PC-9 (cell line): ENCODE results near the gene PROC. TPM values are rescaled to one million over a fixed set of nuclear protein-coding genes. Genes with fewer than 3 reads are reported as not detected.
A peak's percentile ranks its signal among the peaks of the same experiment; 100 is the strongest.

Source experiments
- BruUV-seq: library from RNA; stranded (reverse); fragments of 400-500 nt; replicated peaks from 2 replicates; lab custom pipeline; 2021; lab: Mats Ljungman, UMichigan
- CTCF ChIA-PET: fragments of 300-600 bp; sonication (Branson Sonifier 250); formaldehyde crosslinking; loops from one replicate; lab custom pipeline; 2022; ENCODE audit warnings: antibody characterized with exemption; lab: Charles Lee
- POLR2A ChIA-PET: fragments of 300-600 bp; sonication (Branson Sonifier 250); formaldehyde crosslinking; loops from one replicate; lab custom pipeline; 2022; ENCODE audit warnings: antibody characterized with exemption; ENCODE audit not compliant: unreplicated experiment; lab: Charles Lee
- DNase-seq, 2 experiments: peaks; one replicate each; pipeline versions ENCODE4 v3.0.0 to v3.0.0-alpha.2; 2015 to 2022; ENCODE audit warnings: mixed read lengths in 1 of 2
- H2AFZ ChIP-seq: fragments of 200-600 bp; sonication (generic); 2 replicates; pipeline ENCODE4 v1.8.1; 2017; ENCODE audit warnings: antibody characterized with exemption
- H3F3A ChIP-seq: fragments of 200-600 bp; sonication (generic); 2 replicates; pipeline ENCODE4 v1.8.1; 2017; ENCODE audit warnings: antibody characterized with exemption, mild to moderate bottlenecking, low read depth; ENCODE audit not compliant: insufficient read depth
- H3K27ac ChIP-seq: fragments of 200-600 bp; sonication (generic); 2 replicates; pipeline ENCODE4 v1.6.1; 2016; ENCODE audit warnings: mixed run types
- H3K27me3 ChIP-seq: fragments of 200-600 bp; sonication (generic); 2 replicates; pipeline ENCODE4 v1.6.1; 2016; ENCODE audit warnings: low read depth, mixed run types; ENCODE audit not compliant: insufficient read depth
- H3K36me3 ChIP-seq: fragments of 200-600 bp; sonication (generic); 2 replicates; pipeline ENCODE4 v1.6.1; 2016; ENCODE audit warnings: low read depth, mixed run types
- H3K4me1 ChIP-seq: fragments of 200-600 bp; sonication (generic); replicated peaks from 2 replicates; pipeline ENCODE4 v1.6.1; 2016; ENCODE audit warnings: mixed run types; ENCODE audit not compliant: insufficient read depth
- H3K4me2 ChIP-seq: fragments of 200-600 bp; sonication (generic); 2 replicates; pipeline ENCODE4 v1.6.1; 2017; ENCODE audit warnings: mixed run types
- H3K4me3 ChIP-seq: fragments of 200-600 bp; sonication (generic); 2 replicates; pipeline ENCODE4 v1.6.1; 2016; ENCODE audit warnings: mixed run types
- H3K79me2 ChIP-seq: fragments of 200-600 bp; sonication (generic); 2 replicates; pipeline ENCODE4 v1.6.1; 2017; ENCODE audit warnings: low read depth, mixed run types
- H3K9me2 ChIP-seq: fragments of 200-600 bp; sonication (generic); 2 replicates; pipeline ENCODE4 v1.8.1; 2017; ENCODE audit warnings: mild to moderate bottlenecking; ENCODE audit not compliant: insufficient read depth
- H3K9me3 ChIP-seq: fragments of 200-600 bp; sonication (generic); 2 replicates; pipeline ENCODE4 v1.8.1; 2016; ENCODE audit warnings: low read depth; ENCODE audit not compliant: insufficient read depth
- H4K20me1 ChIP-seq: fragments of 200-600 bp; sonication (generic); 2 replicates; pipeline ENCODE4 v1.8.1; 2017; ENCODE audit not compliant: insufficient read depth
- CTCF ChIP-seq: fragments of 200-600 bp; sonication (generic); conservative IDR thresholded peaks from 2 replicates; pipeline ENCODE4 v1.6.1; 2017; ENCODE audit warnings: mixed run types, antibody characterized with exemption, mild to moderate bottlenecking, moderate library complexity
- EZH2 ChIP-seq: fragments of 200-600 bp; sonication (generic); IDR thresholded peaks from 2 replicates; pipeline ENCODE4 v1.8.0; 2017; ENCODE audit warnings: antibody characterized with exemption, low read depth
- intact Hi-C: fragments of 100-400 bp; cut with micrococcal nuclease; formaldehyde crosslinking; loops from one replicate; pipeline ENCODE4 v1.10.0; 2022; ENCODE audit not compliant: unreplicated experiment
- microRNA-seq: library from miRNA; unstranded; fragments of <30 nt; microRNA quantifications from one replicate; pipeline ENCODE4 v1.2.0, GENCODE V29; 2021; ENCODE audit warnings: borderline number of aligned reads, borderline replicate concordance
- total RNA-seq: library from RNA; stranded (reverse); gene quantifications from 2 replicates; pipeline ENCODE4 v1.2.3, GENCODE V29; 2021

Gene PROC
- total RNA-seq, 1 experiment from 2014 or later, result 6.1 TPM

- CTCF ChIA-PET, result no interaction called here
- no peak overlapping the region for H3K4me3 ChIP-seq
- H3K79me2 ChIP-seq, result no peaks in the 10 kb centered on the region
- no peaks in the 10 kb centered on the region for H3K4me1 ChIP-seq
- no TSS peak for BruUV-seq
- TF ChIP-seq EZH2 (no peak), CTCF (no peak)
- peak in 1 of 2 experiments; percentile 25 for DNase-seq
- H4K20me1 ChIP-seq, result no peaks in the 10 kb centered on the region
- POLR2A ChIA-PET, result no interaction called here
- H3K27me3 ChIP-seq, result no peaks in the 10 kb centered on the region
- H3K27ac ChIP-seq, result no peak overlapping the region
- intact Hi-C loops, result no loop called here
- H3K9me2 ChIP-seq, result no peaks in the 10 kb centered on the region
- H3K9me3 ChIP-seq, result no peaks in the 10 kb centered on the region; the same call in 1 of the 2 replicates
- no peak overlapping the region for H2AFZ ChIP-seq
- no peaks in the 10 kb centered on the region for H3K36me3 ChIP-seq
- no peaks in the 10 kb centered on the region for H3F3A ChIP-seq
- H3K4me2 ChIP-seq, result no peak overlapping the region
Measured at GRCh38 chr2:127472268-127472667, 54.0 kb downstream of the PROC start.

GRCh38 chr2:127475788-127476187 is 57.6 kb downstream of the PROC start:
- POLR2A ChIA-PET, result no interaction called here

More at GRCh38 chr2:127475788-127476187, 57.6 kb downstream of the PROC start:
- CTCF ChIA-PET, result interaction anchor here (1.0 kb wide), 1 partner anchor 152 kb away, joined by 4 read pairs; no protein-coding TSS in a partner anchor
- Histone ChIP-seq H4K20me1 (no peaks in the 10 kb centered on the region), H3K4me3 (no peak overlapping the region), H3F3A (peaks cover 15% of the 10 kb centered on the region; the same call in 1 of the 2 replicates), H3K9me3 (no peaks in the 10 kb centered on the region), H2AFZ (no peak overlapping the region), H3K27me3 (no peaks in the 10 kb centered on the region), H3K9me2 (no peaks in the 10 kb centered on the region), H3K4me2 (no peak overlapping the region), H3K36me3 (peaks cover 3% of the 10 kb centered on the region; the same call in 1 of the 2 replicates), H3K4me1 (no peaks in the 10 kb centered on the region), H3K79me2 (no peaks in the 10 kb centered on the region), H3K27ac (no peak overlapping the region)
- BruUV-seq, result no TSS peak
- intact Hi-C loops, result loop anchor here (5.0 kb wide), 1 partner anchor 408 kb away; no protein-coding TSS in a partner anchor
- TF ChIP-seq EZH2 (no peak), CTCF (no peak)
- DNase-seq, result peak in 1 of 2 experiments; percentile 5

Small RNAs within 50 kb of the gene (microRNA-seq; reads per million reads assigned to microRNA genes)
- gene MIR4783, result not detected

Other genes starting within 250 kb of the PROC start
- gene CYP27C1, start 198.1 kb upstream of the PROC start, total RNA-seq, result 0.94 and 1.6 TPM in 2 replicates
- 70.3 and 73.2 TPM in 2 replicates for gene ERCC3, start 124.3 kb upstream of the PROC start, total RNA-seq
- gene MAP3K2, start 30.5 kb upstream of the PROC start, total RNA-seq, result 75.9 and 81.2 TPM in 2 replicates
- gene IWS1, start 108.1 kb downstream of the PROC start, total RNA-seq, result 47.3 and 51.3 TPM in 2 replicates
- gene MYO7B, start 117.3 kb downstream of the PROC start, total RNA-seq, result not detected in 2 replicates
- gene GPR17, start 227.7 kb downstream of the PROC start, total RNA-seq, result not detected in 2 replicates